Astrocyte (in vitro differentiated cells and primary cell): ENCODE data around the gene TRAPPC14. TPM values are rescaled to one million over a fixed set of nuclear protein-coding genes. Genes with fewer than 3 reads are reported as not detected.

Experiments
- DNase-seq: peaks from one replicate; pipeline ENCODE4 v3.0.0-alpha.2; 2010; ENCODE audit warnings: low read depth
- FAIRE-seq: peaks from 2 replicates; lab custom pipeline; 2011; peaks lifted over from hg19 to GRCh38; lab: Jason Lieb, UNC
- H2AFZ ChIP-seq: 2 replicates; pipeline ENCODE4 v1.6.0; 2012; ENCODE audit warnings: low read depth, low read length, inconsistent platforms
- H3K27ac ChIP-seq: 2 replicates; pipeline ENCODE4 v1.5.1; 2011; ENCODE audit warnings: low read depth, low read length, inconsistent platforms
- H3K27me3 ChIP-seq: 2 replicates; pipeline ENCODE4 v1.6.0; 2011; ENCODE audit warnings: low read length, inconsistent platforms; ENCODE audit not compliant: insufficient read depth
- H3K36me3 ChIP-seq: 2 replicates; pipeline ENCODE4 v1.5.1; 2011; ENCODE audit warnings: low read length, inconsistent platforms; ENCODE audit not compliant: insufficient read depth
- H3K4me1 ChIP-seq: 2 replicates; pipeline ENCODE4 v1.5.1; 2011; ENCODE audit warnings: low read length, inconsistent platforms; ENCODE audit not compliant: insufficient read depth
- H3K4me2 ChIP-seq: 2 replicates; pipeline ENCODE4 v1.6.0; 2012; ENCODE audit warnings: low read length, inconsistent platforms
- H3K4me3 ChIP-seq: 2 replicates; pipeline ENCODE4 v1.5.1; 2011; ENCODE audit warnings: low read depth, mild to moderate bottlenecking, low read length, inconsistent platforms; ENCODE audit not compliant: insufficient read depth
- H3K79me2 ChIP-seq: 2 replicates; pipeline ENCODE4 v1.6.0; 2012; ENCODE audit warnings: mild to moderate bottlenecking, low read length, inconsistent platforms; ENCODE audit not compliant: insufficient read depth
- H3K9ac ChIP-seq: 2 replicates; pipeline ENCODE4 v1.6.0; 2012; ENCODE audit warnings: mild to moderate bottlenecking, low read length, inconsistent platforms
- H3K9me3 ChIP-seq: 2 replicates; pipeline ENCODE4 v1.5.1; 2012; ENCODE audit warnings: low read depth, mild to moderate bottlenecking, low read length, inconsistent platforms; ENCODE audit not compliant: insufficient read depth
- H4K20me1 ChIP-seq: 2 replicates; pipeline ENCODE4 v1.6.0; 2012; ENCODE audit warnings: low read length, inconsistent platforms; ENCODE audit not compliant: insufficient read depth
- H3K27ac Mint-ChIP-seq: one replicate; pipeline ENCODE4 v1.8.0; 2021; ENCODE audit warnings: mild to moderate bottlenecking, mixed read lengths; ENCODE audit not compliant: unreplicated experiment
- H3K27me3 Mint-ChIP-seq: one replicate; pipeline ENCODE4 v1.8.0; 2021; ENCODE audit warnings: low read depth, mixed read lengths; ENCODE audit not compliant: unreplicated experiment
- H3K36me3 Mint-ChIP-seq: one replicate; pipeline ENCODE4 v1.8.0; 2021; ENCODE audit warnings: low read depth, mixed read lengths; ENCODE audit not compliant: unreplicated experiment
- H3K4me1 Mint-ChIP-seq: one replicate; pipeline ENCODE4 v1.8.0; 2021; ENCODE audit warnings: low read depth, mixed read lengths; ENCODE audit not compliant: unreplicated experiment
- H3K4me3 Mint-ChIP-seq: one replicate; pipeline ENCODE4 v1.8.0; 2021; ENCODE audit warnings: mild to moderate bottlenecking, moderate library complexity, mixed read lengths; ENCODE audit not compliant: unreplicated experiment
- H3K9me3 Mint-ChIP-seq: one replicate; pipeline ENCODE4 v1.8.0; 2021; ENCODE audit warnings: mild to moderate bottlenecking, mixed read lengths; ENCODE audit not compliant: unreplicated experiment
- CTCF ChIP-seq: IDR thresholded peaks from 2 replicates; pipeline ENCODE4 v1.5.1; 2011; ENCODE audit warnings: low read depth, mild to moderate bottlenecking, inconsistent platforms, low read length, moderate library complexity; ENCODE audit not compliant: insufficient read depth
- EZH2 ChIP-seq: IDR thresholded peaks from 2 replicates; pipeline ENCODE4 v1.6.1; 2012; ENCODE audit warnings: mild to moderate bottlenecking, low read length, inconsistent platforms; ENCODE audit not compliant: insufficient read depth
- total RNA-seq: library from RNA; stranded (reverse); gene quantifications from 2 replicates; pipeline ENCODE4 v1.2.1, GENCODE V29; 2021

Gene TRAPPC14
- total RNA-seq, 1 donor from 2014 or later, result 18.7 TPM

GRCh38 chr7:100115026-100115425 lies 43.5 kb downstream of the TRAPPC14 start:
- Histone ChIP-seq H3K4me3 (no peak overlapping the region), H3K9ac (no peak overlapping the region), H3K4me1 (peaks cover 7% of the 10 kb centered on the region), H4K20me1 (peaks cover 5% of the 10 kb centered on the region), H3K27ac (no peak overlapping the region), H3K9me3 (no peaks in the 10 kb centered on the region), H3K27me3 (no peaks in the 10 kb centered on the region), H3K36me3 (peaks cover 6% of the 10 kb centered on the region), H2AFZ (no peak overlapping the region), H3K4me2 (no peak overlapping the region), H3K79me2 (peaks cover 12% of the 10 kb centered on the region)
- no peaks in the 10 kb centered on the region for H3K27me3 Mint-ChIP-seq
- FAIRE-seq, result no peak
- peaks cover 2% of the 10 kb centered on the region for H3K9me3 Mint-ChIP-seq
- no peak overlapping the region for H3K4me3 Mint-ChIP-seq
- no peak for DNase-seq
- H3K27ac Mint-ChIP-seq, result no peak overlapping the region
- no peaks in the 10 kb centered on the region for H3K4me1 Mint-ChIP-seq
- H3K36me3 Mint-ChIP-seq, result peaks cover 17% of the 10 kb centered on the region
- TF ChIP-seq CTCF, result no peak
- TF ChIP-seq EZH2, result no peak

- Histone ChIP-seq H3K27ac (no peak overlapping the region), H3K9ac (no peak overlapping the region), H2AFZ (no peak overlapping the region), H3K27me3 (no peaks in the 10 kb centered on the region), H3K79me2 (no peaks in the 10 kb centered on the region), H4K20me1 (peaks cover 13% of the 10 kb centered on the region), H3K36me3 (peaks cover 14% of the 10 kb centered on the region), H3K4me2 (no peak overlapping the region), H3K9me3 (no peaks in the 10 kb centered on the region), H3K4me3 (no peak overlapping the region), H3K4me1 (no peaks in the 10 kb centered on the region)
- Mint-ChIP-seq H3K9me3 (no peaks in the 10 kb centered on the region), H3K4me1 (no peaks in the 10 kb centered on the region), H3K4me3 (no peak overlapping the region), H3K36me3 (peaks cover 33% of the 10 kb centered on the region), H3K27me3 (no peaks in the 10 kb centered on the region), H3K27ac (no peak overlapping the region)
- DNase-seq (no peak), FAIRE-seq (no peak)
- no peak for TF ChIP-seq CTCF
- no peak for TF ChIP-seq EZH2
Measured at GRCh38 chr7:100111914-100112313, 46.6 kb downstream of the TRAPPC14 start.

- no peak overlapping the region for H3K4me3 Mint-ChIP-seq
- Histone ChIP-seq H3K9me3 (no peaks in the 10 kb centered on the region), H3K4me1 (no peaks in the 10 kb centered on the region), H3K27me3 (no peaks in the 10 kb centered on the region), H3K27ac (no peak overlapping the region), H4K20me1 (peaks cover 13% of the 10 kb centered on the region), H3K4me2 (no peak overlapping the region), H3K36me3 (peaks cover 17% of the 10 kb centered on the region), H2AFZ (no peak overlapping the region), H3K79me2 (no peaks in the 10 kb centered on the region), H3K4me3 (no peak overlapping the region), H3K9ac (no peak overlapping the region)
- H3K36me3 Mint-ChIP-seq, result peaks cover 37% of the 10 kb centered on the region
- DNase-seq (no peak), FAIRE-seq (no peak)
- TF ChIP-seq CTCF (no peak), EZH2 (no peak)
- H3K9me3 Mint-ChIP-seq, result no peaks in the 10 kb centered on the region
- no peaks in the 10 kb centered on the region for H3K27me3 Mint-ChIP-seq
- H3K4me1 Mint-ChIP-seq, result no peaks in the 10 kb centered on the region
- H3K27ac Mint-ChIP-seq, result no peak overlapping the region
Measured at GRCh38 chr7:100111156-100111555, 47.4 kb downstream of the TRAPPC14 start.
